Tibial nerve (tissue), 4 donors: ENCODE measurements around the gene FHAD1. TPM values are rescaled to one million over a fixed set of nuclear protein-coding genes. Genes with fewer than 3 reads are reported as not detected.
"Not testable (repeated sequence)": the region's sequence is repeated elsewhere in the genome, so short reads cannot be mapped to it uniquely, and the experiment has no call there.

Source experiments
- DNase-seq, 2 donors: peaks; one replicate each; pipeline ENCODE4 v3.0.0-alpha.2; 2019; ENCODE audit warnings: low spot score in 2 of 2
- H3K27ac ChIP-seq, 4 donors: fragments of 200-600 bp; sonication (generic) in 3 of 4; one replicate each; pipeline ENCODE4 v1.5.1; 2017 to 2019; ENCODE audit warnings: mild to moderate bottlenecking in 1 of 4
- H3K27me3 ChIP-seq, 2 donors: fragments of 200-600 bp; sonication (generic) in 1 of 2; one replicate each; pipeline versions ENCODE4 v1.5.1 to v1.6.0; 2017 to 2019
- H3K36me3 ChIP-seq, 3 donors: fragments of 200-600 bp; sonication (generic); one replicate each; pipeline ENCODE4 v1.5.1; 2018 to 2019
- H3K4me1 ChIP-seq, 4 donors: fragments of 200-600 bp; sonication (generic) in 3 of 4; one replicate each; pipeline ENCODE4 v1.5.1; 2017 to 2019
- H3K4me3 ChIP-seq, 4 donors: fragments of 200-600 bp; sonication (generic) in 3 of 4; one replicate each; pipeline ENCODE4 v1.5.1; 2017 to 2019; ENCODE audit warnings: mild to moderate bottlenecking in 1 of 4, moderate library complexity in 1 of 4
- H3K9me3 ChIP-seq, 4 donors: fragments of 200-600 bp; sonication (generic) in 3 of 4; one replicate each; pipeline ENCODE4 v1.5.1; 2017 to 2019
- EP300 ChIP-seq, 2 donors: sonication (generic); formaldehyde crosslinking; IDR thresholded peaks; one replicate each; pipeline ENCODE4 v1.6.1; 2017; ENCODE audit warnings: antibody characterized with exemption in 2 of 2, mild to moderate bottlenecking in 1 of 2
- POLR2A ChIP-seq, 2 donors: fragments of 450-650 bp; IDR thresholded peaks; one replicate each; pipeline ENCODE4 v1.6.1; 2017; ENCODE audit warnings: antibody characterized with exemption in 2 of 2, mild to moderate bottlenecking in 2 of 2, moderate library complexity in 2 of 2
- WGBS, 2 donors: methylation state at CpG; one replicate each; pipeline ENCODE4 v1.1.5; 2018; 5-methylcytosine and 5-hydroxymethylcytosine counted together
- total RNA-seq, 4 donors: library from RNA; depleted of rRNA; stranded (reverse); fragments of >200 nt; gene quantifications; one replicate each; pipeline ENCODE4 v1.1.0, GENCODE V29; 2016
- TF ChIP-seq, protein P1 (sequence below), 5 experiments: fragments of 200-600 bp in 3 of 5; fragments of 450-650 bp in 2 of 5; sonication (generic) in 3 of 5; IDR thresholded peaks; one replicate each; pipeline ENCODE4 v1.5.1; 2016 to 2019; ENCODE audit warnings: antibody characterized with exemption in 5 of 5, mild to moderate bottlenecking in 3 of 5, moderate library complexity in 2 of 5

FHAD1 gene
- total RNA-seq, 4 donors from 2014 or later, result 0.30 to 0.63 TPM; not detected in 2

DNA sequence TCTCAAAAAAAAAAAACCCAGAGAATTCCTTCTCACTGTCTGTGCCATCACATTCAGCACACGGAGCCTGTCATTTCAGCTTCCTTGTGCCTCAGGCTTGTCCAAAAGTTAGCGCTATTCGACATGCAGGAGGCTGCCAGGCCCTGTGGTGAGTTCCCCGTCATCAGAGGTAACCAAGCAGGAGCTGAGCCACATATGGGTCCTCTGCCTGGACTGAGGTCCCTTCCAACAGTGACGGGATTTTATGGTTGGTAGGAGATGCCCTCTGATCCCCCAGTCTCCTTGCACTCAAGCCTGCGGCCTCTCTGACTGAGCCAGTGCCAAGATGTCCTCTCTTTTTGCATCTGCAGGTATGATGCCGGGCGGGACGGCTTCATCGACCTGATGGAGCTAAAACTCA lies 178.5 kb downstream of the FHAD1 start:
- no peak for DNase-seq
- WGBS, 2 donors, result 95 to 96% methylated on average over 10 of the region's 10 CpGs
- Histone ChIP-seq H3K27ac (peak overlapping the region in 1 of 4 donors; percentile 62), H3K27me3 (no peaks in the 10 kb centered on the region), H3K9me3 (no peaks in the 10 kb centered on the region), H3K4me1 (peaks cover 0 to 19% (median 2%) of the 10 kb centered on the region in 4 donors), H3K4me3 (no peak overlapping the region), H3K36me3 (peaks cover 0 to 36% (median 0%) of the 10 kb centered on the region in 3 donors)
- TF ChIP-seq, protein P1, sequence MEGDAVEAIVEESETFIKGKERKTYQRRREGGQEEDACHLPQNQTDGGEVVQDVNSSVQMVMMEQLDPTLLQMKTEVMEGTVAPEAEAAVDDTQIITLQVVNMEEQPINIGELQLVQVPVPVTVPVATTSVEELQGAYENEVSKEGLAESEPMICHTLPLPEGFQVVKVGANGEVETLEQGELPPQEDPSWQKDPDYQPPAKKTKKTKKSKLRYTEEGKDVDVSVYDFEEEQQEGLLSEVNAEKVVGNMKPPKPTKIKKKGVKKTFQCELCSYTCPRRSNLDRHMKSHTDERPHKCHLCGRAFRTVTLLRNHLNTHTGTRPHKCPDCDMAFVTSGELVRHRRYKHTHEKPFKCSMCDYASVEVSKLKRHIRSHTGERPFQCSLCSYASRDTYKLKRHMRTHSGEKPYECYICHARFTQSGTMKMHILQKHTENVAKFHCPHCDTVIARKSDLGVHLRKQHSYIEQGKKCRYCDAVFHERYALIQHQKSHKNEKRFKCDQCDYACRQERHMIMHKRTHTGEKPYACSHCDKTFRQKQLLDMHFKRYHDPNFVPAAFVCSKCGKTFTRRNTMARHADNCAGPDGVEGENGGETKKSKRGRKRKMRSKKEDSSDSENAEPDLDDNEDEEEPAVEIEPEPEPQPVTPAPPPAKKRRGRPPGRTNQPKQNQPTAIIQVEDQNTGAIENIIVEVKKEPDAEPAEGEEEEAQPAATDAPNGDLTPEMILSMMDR (IDR thresholded peaks at IDR 0.05), result no peak
- no peak for TF ChIP-seq POLR2A (IDR thresholded peaks at IDR 0.05)
- no peak for TF ChIP-seq EP300 (IDR thresholded peaks at IDR 0.05)

DNA sequence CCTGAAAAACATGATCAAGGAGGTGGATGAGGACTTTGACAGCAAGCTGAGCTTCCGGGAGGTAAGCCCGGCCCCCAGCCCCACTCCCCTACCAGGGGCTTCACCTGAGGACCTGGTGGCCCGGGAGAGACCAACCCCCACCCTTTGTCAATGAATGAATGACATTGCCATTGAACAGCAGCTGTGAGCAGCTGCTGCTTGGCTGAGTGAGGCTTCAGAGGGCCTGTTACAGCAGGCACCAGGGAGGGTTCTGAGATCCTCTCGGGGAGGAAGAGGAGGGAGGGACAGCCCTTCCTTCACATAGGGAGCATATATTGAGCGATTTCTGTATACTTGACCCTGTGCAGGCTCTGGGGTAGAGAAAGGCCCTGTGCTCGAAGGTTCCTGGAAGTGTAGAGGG lies 178.9 kb downstream of the FHAD1 start:
- TF ChIP-seq, protein P1 (IDR thresholded peaks at IDR 0.05), result no peak
- no peak for TF ChIP-seq POLR2A (IDR thresholded peaks at IDR 0.05)
- no peak for TF ChIP-seq EP300 (IDR thresholded peaks at IDR 0.05)
- WGBS, 2 donors, result 62 to 90% methylated on average over 4 to 6 of the region's 6 CpGs
- H3K9me3 ChIP-seq, result no peaks in the 10 kb centered on the region
- no peaks in the 10 kb centered on the region for H3K27me3 ChIP-seq
- H3K27ac ChIP-seq, result peak overlapping the region in 1 of 4 donors; percentile 62
- no peak for DNase-seq
- H3K36me3 ChIP-seq, result peaks cover 0 to 40% (median 0%) of the 10 kb centered on the region in 3 donors
- no peak overlapping the region for H3K4me3 ChIP-seq
- H3K4me1 ChIP-seq, result peaks cover 0 to 19% (median 2%) of the 10 kb centered on the region in 4 donors

DNA sequence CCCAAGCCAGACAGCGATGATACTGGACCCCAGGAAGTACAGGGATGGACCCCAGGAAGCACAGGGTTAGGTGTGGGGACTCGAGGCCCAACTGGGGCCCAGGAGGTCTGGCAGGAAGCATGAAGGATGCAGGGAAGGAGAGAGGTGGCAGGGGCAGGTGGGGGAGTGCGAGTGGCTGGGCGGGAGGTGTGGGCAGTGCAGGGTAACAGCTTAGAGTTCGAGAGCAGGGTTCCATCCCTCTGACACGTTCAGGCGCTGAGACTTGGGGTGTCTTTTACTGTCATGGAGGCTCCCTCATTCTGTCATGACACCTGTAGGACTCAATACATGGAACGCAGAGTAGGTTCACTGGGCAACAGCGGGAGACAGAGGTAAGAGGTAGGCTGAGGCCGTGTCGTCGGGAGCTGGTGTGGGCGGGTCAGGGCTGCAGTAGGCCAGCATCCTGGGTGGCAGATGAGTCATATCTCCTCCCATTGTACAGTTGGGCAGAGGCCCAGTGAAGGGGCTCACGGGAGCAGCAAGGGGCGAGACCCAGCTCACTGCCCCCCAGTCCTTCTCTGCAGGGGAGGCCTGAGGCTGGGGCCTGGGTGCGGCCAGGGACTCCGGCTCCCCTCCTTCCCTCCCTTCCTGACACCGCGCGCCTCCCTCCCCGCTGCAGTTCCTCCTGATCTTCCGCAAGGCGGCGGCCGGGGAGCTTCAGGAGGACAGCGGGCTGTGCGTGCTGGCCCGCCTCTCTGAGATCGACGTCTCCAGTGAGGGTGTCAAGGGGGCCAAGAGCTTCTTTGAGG lies 179.7 kb downstream of the FHAD1 start:
- Histone ChIP-seq H3K4me3 (no peak overlapping the region), H3K27ac (peak overlapping the region in 2 of 4 donors; percentile 32 to 62), H3K4me1 (peaks cover 0 to 12% (median 2%) of the 10 kb centered on the region in 4 donors), H3K9me3 (no peaks in the 10 kb centered on the region), H3K36me3 (peaks cover 0 to 40% (median 0%) of the 10 kb centered on the region in 3 donors), H3K27me3 (no peaks in the 10 kb centered on the region)
- peak in 1 of 2 donors; percentile 26 for DNase-seq
- TF ChIP-seq, protein P1 (IDR thresholded peaks at IDR 0.05), result peak in 3 of 5 experiments; percentile 18 to 58 (median 31)
- TF ChIP-seq POLR2A (IDR thresholded peaks at IDR 0.05) (no peak), EP300 (IDR thresholded peaks at IDR 0.05) (no peak)
- WGBS, 2 donors, result 68 to 69% methylated on average over 20 to 23 of the region's 30 CpGs

DNA sequence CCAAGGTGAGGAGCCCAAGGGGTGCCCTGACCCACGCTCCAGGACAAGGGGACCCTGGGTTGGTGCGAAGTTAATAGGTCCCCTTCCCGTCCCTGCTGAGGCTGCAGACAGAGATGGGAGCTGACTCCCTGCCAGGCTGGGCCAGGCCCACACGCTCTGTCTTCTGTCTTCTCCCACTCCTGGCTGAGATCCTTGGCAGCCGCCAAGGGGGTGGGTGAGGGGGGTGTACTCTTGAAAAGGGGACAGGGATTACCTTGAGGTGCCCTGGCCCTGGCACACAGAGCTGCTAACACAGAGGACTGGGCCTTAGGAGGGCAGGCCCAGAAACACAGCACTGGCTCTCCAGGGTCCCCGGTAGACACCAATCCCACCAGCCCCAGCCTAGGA lies 180.2 kb downstream of the FHAD1 start:
- TF ChIP-seq, protein P1 (IDR thresholded peaks at IDR 0.05), result no peak
- TF ChIP-seq EP300 (IDR thresholded peaks at IDR 0.05) (no peak), POLR2A (IDR thresholded peaks at IDR 0.05) (no peak)
- Histone ChIP-seq H3K36me3 (peaks cover 0 to 40% (median 0%) of the 10 kb centered on the region in 3 donors), H3K27me3 (no peaks in the 10 kb centered on the region), H3K4me3 (no peak overlapping the region), H3K4me1 (peaks cover 0 to 10% (median 2%) of the 10 kb centered on the region in 4 donors), H3K9me3 (no peaks in the 10 kb centered on the region), H3K27ac (peak overlapping the region in 2 of 4 donors; percentile 32 to 62)
- DNase-seq, result no peak
- 65% methylated on average over 5 to 6 of the region's 6 CpGs for WGBS, 2 donors

DNA sequence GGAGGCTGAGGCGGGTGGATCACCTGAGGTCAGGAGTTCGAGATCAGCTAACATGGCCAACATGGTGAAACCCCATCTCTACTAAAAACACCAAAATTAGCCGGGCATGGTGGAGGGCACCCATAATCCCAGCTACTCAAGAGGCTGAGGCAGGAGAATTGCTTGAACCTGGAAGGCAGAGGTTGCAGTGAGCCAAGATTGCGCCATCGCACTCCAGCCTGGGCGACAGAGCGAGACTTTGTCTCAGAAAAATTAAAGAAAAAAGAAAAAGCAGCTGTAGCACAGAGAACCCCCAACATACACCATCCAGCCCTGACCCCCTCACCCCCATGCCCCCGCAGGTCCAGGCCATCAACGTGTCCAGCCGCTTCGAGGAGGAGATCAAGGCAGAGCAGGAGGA lies 181.2 kb downstream of the FHAD1 start:
- not testable (repeated sequence) for DNase-seq, H3K9me3 ChIP-seq, H3K4me3 ChIP-seq, H3K27me3 ChIP-seq, H3K27ac ChIP-seq
- Histone ChIP-seq H3K36me3 (peaks cover 0 to 40% (median 0%) of the 10 kb centered on the region in 3 donors), H3K4me1 (peaks cover 0 to 10% (median 2%) of the 10 kb centered on the region in 4 donors)
- WGBS, 2 donors, result 87 to 89% methylated on average over 11 of the region's 11 CpGs
